ENCODE results near the gene GRIA2.

DNA sequence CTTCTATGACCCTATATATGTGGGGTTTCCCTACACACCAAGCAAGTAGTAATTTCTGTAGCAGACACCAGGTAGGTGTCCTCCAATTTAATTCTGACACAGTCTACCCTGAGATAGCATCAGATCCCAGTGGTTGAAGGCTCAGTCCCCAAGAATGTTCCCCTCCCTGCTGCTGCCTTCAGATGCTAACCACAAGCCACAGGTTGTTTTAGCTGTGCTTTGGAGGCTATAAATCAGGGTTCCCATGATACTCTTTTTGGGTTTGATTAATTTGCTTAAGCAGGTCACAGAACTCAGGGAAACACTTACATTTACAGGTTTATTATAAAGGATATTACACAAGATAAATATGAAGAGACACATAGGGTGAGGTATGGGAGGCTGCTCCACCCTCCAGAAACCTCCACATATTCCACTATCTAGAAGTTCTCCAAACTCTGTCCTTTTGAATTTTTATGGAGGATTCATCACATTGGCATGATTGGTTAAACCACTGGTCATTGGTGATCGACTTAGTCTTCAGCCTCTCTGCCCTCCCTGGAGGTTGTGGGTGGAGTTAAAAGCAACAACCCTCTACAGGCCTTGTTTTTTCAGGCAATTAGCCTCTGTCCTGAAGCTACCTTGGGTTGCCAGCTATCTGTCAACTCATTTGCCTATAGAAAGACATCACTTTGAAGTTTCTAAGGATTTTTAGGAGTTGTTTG, 50.8 kb downstream of the GRIA2 start:
- TF ChIP-seq POLR2A (IDR thresholded peaks at IDR 0.05; ENCODE audit: low read length) (no peak), GATA1 (IDR thresholded peaks at IDR 0.05; ENCODE audit: low read depth, low read length) (no peak)

All from erythroblast (primary cell).